NCI-H748 (cell line): ENCODE measurements around the gene PLEKHA7.

ENCODE experiments used
- DNase-seq: peaks from one replicate; lab custom pipeline; 2025; ENCODE audit not compliant: unreplicated experiment; lab: John Stamatoyannopoulos, UW

Gene PLEKHA7

DNA sequence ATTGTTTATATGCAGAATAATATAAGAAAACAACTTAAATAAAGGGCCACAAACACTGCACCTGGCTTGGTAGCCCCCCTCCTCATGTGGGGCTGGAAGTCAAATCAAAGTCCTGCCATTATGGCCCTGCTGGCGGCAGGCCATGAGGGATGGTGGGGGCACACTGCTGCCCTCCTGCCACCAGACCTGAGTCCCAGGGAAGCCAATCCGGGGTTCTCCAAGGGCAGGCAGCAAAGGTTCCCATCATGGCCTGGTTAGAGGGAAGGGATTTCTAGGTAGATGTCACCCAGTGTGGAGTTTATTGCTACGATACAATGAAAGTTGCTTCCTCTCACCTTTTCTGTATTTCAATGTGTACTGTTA, 236.6 kb downstream of the PLEKHA7 start:
- DNase-seq = no peak

DNA sequence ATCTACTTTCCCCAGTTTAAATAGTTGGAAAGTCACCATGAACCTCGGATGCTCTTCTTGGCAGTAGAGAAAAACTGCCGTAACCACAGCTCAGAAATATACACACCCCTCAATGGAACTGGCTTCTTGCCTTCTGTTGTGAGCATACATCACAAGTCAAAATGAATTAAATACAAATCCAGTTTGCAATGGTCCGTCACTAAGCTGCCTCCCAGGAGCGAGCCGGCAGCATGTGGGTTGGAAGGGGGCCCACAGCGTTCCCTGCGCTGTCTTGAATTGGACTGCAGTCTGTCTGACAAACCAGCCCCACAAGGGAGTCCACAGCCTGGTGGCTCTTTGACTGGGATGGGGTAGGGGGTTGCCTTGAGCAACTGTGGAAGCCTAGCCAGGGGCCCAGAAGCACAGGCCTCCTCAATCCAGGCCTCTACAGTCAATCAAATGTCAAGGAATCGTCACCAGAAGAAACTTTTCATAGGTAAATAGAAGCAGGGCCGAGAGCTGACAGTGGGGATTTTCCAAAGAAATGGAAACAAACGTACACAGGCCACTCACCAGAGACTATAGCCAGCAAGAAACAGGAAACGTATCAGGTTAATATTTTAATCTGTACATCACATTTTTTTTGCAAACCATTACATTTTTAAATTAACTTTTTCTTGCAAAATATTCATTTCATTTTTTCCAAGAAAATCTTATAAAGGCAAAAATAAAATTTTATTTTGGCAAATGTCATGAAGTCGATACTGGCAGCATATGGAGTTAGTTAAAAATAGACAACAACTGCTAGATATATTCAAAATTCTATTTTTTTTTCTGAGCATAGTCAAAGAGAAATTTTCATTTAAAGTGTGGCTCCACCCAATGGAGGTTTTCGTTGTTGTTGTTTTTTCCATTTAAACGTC, 237.3 kb downstream of the PLEKHA7 start:
- DNase-seq = no peak

- no peak for DNase-seq
Observed at GRCh38 chr11:16775614-16776283, 238.5 kb downstream of the PLEKHA7 start.

GRCh38 chr11:16774936-16775613, 239.1 kb downstream of the PLEKHA7 start:
- no peak for DNase-seq

- no peak for DNase-seq
Observed at GRCh38 chr11:16773981-16774935, 240.0 kb downstream of the PLEKHA7 start.

- no peak for DNase-seq
Observed at GRCh38 chr11:16772141-16772512, 242.1 kb downstream of the PLEKHA7 start.

DNA sequence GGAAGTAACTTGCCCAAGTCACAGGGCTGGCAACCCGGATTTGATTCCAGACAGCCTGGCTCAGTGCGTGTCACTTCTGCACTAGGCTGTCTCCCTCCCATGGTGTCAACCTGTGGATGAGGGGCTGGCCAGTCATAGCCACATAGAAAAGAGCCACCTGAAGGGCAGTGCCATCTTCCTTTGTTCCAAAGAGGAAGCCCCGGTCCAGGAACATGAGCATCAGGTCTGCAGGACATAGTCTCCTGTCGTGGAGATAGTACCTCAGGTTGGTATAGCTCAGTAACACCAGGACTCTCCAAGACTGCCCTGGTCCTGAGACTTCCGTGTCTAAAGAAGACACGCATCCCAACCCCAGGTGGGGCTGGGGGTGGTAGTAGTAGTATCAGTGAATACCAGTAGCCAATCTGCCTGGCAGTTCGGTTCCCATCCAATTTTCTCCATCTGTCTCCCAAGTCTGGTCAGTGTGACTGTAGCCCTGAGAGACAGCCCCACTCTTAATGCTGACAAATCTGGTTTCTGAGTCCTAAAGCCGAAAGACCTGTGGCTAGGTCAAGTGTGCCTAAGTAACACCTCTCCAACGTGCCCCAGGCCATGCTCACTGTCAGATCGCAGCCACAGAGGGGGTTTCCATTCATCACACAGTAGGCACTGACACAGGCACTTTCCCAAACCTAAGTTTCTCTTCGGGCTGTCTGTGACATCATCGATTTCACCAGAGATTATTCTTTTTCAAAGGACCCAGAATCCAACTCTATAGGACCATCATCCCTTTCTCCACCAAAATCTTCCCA, 242.7 kb downstream of the PLEKHA7 start:
- DNase-seq = no peak

DNA sequence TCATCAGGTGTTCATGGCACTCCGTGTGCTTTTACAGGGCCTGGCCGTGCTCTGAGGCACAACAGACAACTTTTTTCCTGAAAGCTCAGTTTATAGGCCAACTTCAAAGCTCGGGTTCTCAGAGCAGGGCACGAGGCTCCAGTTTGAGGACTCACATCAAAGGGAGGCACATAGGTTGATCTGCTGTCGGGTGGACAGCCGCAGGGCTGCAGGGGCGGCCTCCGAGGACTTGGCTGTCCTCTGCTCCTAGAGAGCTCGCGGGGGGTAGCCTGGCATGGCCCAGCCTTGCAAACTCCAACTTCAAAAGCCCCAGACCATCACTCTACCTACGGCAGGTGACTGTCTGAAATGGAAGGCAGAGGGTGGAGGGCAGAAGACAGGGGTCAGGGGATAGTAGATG, 244.2 kb downstream of the PLEKHA7 start:
- no peak for DNase-seq

DNA sequence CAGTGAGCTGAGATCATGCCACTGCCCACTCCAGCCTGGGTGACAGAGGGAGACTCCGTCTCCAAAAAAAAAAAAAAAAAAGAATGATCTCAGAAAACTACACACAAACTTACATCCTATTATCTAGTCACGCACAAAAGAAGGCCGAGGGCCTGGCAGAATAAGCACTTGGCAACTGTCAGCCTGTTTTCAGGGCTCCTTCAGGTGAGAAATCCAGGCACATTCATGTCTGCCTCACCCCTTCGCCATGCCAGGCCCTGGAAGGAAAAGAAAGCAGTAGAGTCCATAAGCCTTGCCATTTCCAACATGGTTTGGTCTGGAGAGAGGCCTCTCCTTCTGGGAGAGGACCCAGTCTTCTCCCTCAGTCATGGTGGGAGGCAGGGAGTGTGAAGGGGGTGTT, 244.8 kb downstream of the PLEKHA7 start:
- DNase-seq = no peak

DNA sequence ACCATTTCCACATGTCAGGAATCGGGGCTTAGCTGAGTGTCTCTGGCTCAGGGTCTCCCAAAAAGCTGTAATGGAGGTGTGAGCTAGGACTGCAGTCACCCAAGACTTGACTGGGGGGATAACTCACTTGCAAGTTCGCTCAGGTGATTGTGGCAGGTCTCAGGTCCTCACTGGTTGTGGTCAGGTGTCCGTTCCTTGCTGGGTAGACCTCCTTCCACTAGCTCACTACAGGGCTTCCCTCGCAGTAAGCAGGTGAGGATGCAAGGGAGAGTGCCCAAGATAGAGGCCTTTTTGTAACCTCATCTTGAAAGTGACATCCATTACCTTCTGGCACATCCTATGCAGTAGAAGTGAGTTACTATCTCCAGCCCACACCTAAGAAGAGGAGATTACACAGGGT, 246.3 kb downstream of the PLEKHA7 start:
- no peak for DNase-seq

- DNase-seq = no peak
Observed at GRCh38 chr11:16767137-16767536, 247.1 kb downstream of the PLEKHA7 start.

GRCh38 chr11:16764888-16765287, 249.3 kb downstream of the PLEKHA7 start:
- no peak for DNase-seq

- DNase-seq = no peak
Observed at GRCh38 chr11:16763746-16764145, 250.5 kb downstream of the PLEKHA7 start.

GRCh38 chr11:16759857-16760508, 254.2 kb downstream of the PLEKHA7 start:
- no peak for DNase-seq

- no peak for DNase-seq
Observed at GRCh38 chr11:16758382-16759024, 255.7 kb downstream of the PLEKHA7 start.

DNA sequence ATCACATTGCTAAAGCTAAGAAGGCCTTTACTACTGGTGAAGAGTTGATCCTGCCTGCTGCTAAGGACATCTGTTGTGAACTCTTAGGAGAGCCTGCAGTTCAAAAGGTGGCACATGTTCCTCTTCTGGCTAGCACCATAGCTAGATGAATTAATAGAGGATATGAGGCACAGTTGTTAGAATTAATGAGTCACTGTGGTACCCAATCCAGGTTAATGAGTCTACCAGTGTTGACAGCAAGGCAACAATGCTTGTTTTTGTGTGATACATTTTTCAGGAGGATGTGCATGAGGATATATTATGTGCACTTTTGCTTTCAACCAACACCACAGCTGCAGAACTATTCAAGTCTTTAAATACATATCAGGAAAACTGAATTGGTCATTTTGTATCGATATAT, 263.8 kb downstream of the PLEKHA7 start:
- no peak for DNase-seq

DNA sequence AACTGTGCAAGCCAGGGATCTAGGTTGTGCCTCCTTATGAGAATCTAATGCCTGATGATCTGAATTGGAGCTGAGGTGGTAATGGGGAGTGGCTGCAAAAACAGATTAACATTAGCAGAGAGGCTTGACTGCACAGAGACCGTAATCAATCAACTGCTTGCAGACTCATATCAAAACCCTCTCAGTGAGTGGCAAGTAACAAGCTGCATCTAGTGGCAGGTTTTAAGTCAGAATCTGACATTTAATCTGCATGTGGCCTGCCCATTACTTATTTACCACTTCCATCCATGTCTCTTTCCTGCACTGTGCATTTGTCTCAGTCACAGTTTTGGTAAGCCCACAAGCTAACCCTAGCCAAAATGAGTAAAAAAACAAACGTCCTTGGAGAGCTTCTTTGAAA, 264.5 kb downstream of the PLEKHA7 start:
- no peak for DNase-seq

DNA sequence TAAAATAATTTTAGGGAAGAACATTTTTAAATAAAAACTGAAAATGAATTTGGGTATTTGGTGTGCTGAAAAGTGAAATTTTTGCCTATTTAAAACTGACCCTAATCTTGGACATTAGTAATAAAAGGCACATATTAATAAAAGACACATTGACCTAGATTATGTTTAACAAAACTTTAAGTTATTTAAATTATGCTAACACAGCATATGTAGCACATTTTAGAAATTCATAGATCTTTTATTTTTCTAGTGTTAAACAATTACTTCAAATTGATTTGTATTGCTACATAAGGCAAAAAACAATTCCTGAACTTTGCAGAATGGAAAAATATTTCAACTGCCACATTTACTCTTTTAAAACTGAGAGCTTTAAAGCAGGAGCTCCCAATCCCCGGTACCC, 265.1 kb downstream of the PLEKHA7 start:
- no peak for DNase-seq

DNA sequence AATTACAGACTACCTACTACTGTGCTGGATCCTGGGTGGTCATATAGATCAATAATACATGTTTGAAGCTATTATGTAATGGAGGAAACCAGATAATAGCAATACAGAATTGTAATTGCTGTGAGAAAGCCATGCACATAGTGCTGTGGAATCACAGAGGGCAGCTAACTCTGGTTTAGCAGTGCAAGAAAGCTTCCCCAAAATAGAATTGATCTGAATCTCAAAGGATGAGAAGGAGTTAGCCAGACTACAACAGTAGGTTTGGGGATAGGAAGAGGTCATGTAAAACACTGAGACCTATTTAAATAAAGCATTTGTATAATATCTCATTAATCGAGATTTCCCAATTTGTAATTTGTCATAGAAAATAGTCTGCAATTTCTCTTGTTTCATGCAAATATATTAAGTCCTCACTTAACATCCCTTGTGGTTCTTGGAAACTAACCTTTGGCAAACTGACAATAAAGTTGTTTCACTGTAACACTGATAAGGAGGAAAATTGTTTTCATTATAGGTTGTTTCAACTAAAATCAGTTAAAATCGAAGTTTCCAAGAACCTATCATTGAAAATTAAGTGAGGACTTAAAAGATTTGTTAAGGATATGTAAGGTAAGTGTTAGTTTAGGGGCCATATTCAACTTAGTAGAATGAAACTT, 268.1 kb downstream of the PLEKHA7 start:
- DNase-seq = no peak
